Measurements from ENCODE around the gene MESD.
A peak's percentile ranks its signal among the peaks of the same experiment; 100 is the strongest.
"Not testable (repeated sequence)": the region's sequence is repeated elsewhere in the genome, so short reads cannot be mapped to it uniquely, and the experiment has no call there.

The MESD gene

DNA sequence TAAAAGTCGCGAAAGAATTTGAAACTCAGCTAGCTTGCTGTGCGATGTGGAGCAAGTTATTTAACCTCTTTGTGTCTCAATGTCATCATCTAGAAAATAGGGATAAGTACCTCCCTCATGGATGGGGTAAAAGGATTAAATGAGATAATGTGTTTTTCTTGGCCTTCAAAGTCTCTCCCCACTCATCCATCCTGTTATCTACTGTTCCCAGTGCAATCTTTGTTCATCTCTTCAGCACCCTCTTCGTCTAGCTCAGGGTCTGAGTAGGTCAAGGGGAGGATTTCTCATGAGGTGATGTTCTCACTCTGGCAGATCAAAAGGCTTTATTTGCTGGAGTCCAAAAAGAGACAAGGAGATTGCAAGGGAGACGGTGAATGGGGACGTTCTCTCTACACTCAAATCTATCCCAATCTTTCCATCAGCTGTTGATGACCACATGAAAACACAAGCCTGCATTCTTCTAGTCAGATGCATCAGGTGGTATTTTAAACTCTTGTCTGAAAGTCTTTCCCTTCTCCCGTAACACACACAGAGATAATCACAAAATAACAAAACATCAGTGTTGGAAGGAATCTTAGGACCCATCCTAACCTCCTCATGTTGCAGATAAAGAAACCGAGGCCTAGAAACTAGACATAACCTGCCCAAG is 1.3 kb downstream of the MESD start:
- DNase-seq, result no peak

DNA sequence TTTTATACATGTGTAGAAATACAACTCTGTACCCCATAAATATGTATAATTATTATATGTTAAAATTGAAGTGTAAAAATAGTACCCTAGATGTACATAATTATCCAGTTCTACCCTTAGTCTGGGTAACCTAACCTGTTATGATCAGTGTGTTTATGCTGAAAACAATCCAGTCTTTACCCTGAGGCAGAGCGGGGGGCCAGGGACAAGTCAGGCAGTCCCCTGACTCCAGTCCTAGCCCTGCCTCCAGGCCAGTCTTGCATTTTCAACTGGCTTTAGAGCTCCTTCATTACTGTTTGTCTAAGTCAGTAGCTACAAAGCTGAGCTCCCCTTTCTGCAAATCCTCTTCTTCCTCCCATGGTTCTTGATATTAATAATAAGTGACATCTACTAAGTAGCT is 3.1 kb downstream of the MESD start:
- DNase-seq, result no peak

DNA sequence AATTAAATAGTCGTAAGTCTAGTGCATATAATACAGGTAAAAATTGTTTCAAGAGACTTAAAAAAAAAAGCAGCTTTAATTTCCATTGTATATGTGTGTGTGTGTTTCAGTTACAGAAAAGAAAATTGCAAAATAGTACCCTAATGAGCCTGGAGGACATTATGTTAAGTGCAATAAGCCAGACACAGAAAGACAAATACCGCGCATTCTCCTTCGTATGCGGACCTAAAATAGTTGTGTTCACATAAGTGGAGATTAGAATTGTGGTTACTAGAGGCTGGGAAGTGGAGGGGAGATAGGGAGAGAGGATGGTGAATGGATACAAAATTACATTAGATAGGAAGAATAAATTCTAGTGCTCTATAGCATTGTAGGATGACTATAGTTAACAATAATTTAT is 3.6 kb downstream of the MESD start:
- DNase-seq, result no peak

DNA sequence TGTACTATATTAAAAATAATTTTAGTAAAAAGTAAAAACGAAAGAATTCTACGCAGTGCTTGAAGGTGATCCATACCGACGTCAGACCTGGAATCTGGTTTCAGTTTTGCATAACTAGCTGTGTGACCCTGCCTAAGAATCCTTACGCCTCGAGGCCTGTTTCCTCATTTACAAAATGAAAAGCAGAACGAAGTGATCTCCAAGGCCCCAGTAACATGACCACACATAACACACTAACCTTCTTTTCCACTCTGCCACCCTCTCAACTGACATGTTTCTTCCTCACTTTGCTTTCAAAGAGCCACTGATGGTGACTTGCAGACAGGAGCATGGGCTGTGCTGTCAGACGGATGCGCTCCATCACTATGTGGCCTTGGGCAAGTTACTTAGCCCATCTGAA is 4.8 kb downstream of the MESD start:
- no peak for DNase-seq

DNA sequence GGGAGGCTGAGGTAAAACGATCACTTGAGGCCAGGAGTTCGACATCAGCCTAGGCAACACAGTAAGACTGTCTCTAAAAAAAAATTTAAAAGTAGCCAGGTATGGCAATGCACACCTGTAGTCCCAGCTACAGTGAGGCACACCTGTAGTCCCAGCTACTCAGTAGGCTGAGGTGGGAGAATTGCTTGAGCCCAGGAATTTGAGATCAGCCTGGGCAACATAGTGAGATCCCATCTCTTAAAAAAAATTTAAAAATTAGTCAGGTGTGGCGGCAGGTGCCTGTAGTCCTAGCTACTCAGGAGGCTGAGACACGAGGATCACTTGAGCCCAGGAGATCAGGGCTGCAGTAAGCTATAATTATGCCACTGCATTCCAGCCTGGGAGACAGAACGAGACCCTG is 6.8 kb downstream of the MESD start:
- DNase-seq, result no peak

DNA sequence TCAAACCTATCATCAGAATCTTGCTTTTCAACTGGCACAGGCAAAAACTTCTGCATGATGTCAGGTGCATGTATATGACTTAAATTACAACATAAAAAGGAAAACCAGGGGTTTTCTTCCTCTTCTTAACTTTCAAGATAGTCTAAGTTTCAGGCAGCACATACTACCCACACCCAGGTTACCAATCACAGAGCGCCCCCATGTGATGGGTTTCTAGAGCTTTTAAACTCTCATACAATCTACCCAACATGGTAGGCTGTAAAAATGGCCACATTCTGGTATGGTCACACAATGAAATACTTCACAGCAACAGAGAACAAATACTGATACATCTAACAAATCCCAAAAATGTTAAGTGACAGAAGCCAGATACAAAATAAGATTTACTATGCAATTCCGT is 7.4 kb downstream of the MESD start:
- no peak for DNase-seq

DNA sequence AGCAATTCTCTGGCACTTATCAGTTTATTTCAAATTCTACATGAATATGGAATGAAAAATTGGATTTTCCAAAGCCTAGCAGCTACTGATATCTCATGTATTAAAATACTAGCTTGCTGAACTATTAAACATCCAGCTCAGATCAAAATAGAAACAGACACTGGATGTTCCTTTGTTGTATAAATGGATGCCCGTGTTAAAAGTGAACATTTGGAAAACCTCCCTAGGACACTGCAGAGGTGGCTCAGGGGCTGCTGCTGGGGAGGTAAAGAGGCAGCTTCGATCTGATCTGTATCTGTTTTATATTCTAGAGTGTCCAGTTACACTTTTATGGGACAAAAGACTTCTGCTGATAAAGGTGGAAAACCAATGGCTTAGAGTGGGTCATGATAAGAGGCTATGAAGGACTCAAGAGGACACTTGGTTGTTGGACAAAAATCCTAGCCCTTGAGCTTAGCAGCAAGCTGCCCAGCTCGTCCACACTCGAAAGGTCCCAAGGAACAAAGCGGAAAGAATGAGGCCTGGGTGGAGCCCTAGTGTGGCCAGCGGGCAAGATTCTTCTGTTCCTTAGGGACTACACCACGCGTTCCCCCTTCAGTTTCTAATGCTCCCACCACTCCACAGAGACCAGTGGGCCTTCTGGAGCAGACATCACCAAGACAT is 9.9 kb downstream of the MESD start:
- DNase-seq, result no peak

DNA sequence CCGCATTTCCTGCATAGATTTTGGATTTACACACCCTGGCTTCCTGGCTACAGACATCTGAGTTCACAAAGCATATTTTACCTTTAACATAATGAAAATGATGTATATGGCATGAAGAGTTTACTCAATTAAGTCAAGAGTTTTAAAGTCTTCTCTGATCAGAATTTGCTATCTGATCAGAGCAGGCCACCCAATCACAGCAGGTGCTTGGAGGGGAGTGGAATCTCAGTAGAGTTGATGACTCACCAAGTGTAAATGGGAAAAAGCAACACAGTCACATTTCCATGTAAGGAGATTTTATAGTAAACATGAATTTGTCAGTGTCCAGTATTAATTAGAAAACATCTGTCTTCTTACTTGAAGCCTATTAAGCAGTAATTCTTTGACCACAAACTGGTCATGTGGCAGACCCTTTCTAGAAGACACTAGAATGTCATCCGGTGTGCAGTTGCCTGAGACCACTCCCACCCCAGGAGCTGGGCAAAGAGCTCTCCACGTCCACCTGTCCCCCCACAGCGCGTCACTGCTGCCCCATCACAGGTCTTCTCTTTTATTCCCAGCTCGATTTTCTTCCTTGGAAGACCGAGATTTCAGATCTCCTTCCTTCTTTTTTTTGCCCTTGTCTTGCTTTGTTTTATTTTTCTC is 10.8 kb downstream of the MESD start:
- no peak for DNase-seq

DNA sequence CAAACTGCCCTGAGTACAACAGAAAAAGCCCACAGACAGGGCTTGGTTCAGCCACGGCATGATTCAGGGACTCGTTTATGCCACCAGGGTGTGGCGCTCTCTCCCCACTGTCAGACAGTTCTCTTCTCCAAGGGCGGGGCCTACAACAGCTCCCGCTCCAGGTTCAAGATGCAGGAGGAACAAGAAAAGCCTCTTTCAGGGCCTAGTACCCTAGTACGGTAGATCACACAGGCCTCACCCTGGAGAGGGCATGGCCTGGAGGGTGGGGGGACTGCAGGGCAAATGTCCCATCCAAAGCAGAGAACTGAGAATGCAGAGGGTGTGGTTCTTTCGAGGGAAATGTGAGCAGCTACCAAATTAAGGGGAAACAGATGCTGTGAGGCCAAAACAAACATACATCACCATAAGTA is 12.0 kb downstream of the MESD start:
- DNase-seq, result peak; percentile 36

DNA sequence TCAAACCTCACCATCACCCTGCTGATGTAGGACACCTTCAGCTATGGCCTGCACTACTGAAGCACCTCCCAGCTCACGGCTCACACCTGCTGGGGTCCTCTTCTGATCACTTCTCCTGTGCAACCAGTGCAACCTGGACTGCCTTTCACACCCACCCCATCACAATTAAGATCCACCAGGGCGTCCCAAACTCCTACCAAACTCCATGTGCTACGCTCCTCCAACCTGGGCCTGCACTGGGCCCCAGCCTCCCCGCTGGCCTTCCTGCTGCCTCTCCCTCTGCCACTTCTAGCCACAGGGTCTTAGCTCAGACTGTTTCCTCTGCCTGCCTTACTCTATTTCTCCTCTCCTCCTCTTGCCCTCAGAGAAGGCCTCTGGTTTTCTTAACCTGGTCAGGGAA is 12.8 kb downstream of the MESD start:
- DNase-seq, result no peak

DNA sequence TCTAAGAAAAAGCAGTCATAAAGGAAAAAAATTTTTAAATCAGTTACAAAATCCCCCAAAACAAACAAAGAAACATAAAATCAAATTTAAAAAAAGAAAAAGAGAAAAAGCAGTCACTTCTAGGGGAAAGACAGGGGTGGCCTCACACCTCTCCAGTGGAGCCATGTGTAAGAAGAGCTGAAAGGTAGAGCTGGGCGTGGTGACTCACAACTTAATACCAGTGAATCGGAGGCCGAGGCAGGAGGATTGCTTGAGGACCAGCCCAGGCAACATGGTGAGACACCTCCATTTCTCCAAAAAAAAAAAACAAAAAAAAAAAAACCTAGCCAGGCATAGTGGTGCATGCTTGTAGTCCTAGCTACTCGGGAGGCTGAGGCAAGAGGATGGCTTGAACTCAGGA is 14.7 kb downstream of the MESD start:
- DNase-seq, result no peak

DNA sequence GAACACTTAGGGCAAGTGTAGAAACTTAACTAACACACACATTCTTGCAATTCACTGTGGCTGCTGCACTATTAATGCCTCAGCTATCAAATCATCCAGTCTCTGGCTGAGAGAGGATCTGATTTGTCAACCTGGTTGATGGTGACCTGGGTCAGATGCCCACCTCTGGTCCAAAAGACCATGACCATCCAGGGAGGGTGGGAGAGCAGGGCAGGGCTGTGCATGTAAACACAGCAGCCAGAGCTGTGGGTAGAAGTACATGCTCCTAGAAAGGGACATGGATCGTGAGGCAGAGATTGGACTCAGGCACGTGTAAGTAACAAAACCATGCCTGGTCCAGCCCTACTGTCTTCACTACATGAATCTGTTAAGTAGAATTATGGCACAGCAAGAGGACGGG is 17.3 kb downstream of the MESD start:
- DNase-seq, result no peak

DNA sequence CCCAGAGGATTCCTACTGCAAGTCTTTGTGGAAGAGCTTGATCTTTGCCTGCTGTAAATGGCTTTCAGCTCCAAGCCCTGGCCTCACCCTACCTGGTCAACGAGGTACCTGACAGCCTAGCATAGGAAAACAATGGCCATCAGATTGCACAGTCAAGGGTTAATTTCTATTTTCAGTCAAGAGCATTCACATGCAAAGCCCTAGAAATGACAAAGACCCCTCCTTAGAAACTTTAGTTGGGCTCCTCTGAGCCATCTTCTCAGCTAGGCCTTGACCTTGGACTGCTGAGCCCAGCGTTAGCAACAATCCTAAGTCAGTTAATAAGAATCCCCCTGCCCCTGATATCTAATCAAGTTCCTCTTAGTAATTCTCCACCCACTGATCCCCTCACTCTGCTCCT is 18.5 kb downstream of the MESD start:
- DNase-seq, result no peak

DNA sequence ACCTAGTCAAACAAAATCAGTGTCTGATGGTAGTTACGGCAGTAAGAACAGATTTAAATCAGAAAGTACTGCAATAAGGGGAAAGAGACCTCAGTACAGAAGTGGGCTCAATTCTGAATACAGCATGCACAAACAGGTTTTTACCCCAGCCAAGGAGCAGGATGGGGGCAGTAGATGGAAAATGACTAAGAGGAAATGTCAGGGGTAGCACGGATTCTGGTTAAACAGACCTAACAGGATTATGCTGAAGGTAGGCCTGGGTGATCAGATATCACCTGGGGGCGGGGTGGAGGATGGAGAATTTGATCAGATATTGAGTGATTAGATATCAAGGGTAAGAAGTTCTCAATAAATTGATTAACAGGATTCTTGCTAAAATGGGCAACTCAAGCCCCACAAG is 19.0 kb downstream of the MESD start:
- DNase-seq, result no peak

DNA sequence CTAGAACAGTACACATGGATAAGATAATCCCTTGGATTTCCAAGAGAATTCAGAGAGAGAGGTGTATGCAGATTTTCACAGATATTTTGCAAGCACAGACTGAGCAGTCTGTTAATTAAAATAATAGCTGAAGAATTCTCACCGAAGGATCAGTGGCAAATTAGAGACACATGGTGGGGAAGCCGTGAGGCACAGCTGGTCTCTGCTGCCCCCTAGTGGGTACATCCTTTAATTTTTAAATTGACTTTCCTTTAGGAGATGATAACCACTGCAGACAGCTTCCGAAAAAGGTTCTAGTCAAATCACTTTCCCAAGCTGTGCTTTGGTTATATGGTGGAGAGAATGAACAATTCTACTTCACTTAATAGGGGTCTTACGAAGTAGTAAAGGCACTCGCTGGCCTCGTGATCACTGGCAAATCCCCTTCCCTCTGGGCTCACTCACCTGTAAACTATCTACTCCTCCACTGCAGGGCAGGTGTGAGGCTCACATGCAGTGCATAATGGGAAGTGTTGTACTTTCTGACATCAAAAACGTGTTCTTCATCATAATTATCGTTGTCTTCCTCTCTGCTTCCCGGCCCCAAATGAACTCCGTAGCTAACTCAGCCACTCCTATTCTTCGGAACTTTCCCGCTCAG is 19.5 kb downstream of the MESD start:
- peak; percentile 72 for DNase-seq

DNA sequence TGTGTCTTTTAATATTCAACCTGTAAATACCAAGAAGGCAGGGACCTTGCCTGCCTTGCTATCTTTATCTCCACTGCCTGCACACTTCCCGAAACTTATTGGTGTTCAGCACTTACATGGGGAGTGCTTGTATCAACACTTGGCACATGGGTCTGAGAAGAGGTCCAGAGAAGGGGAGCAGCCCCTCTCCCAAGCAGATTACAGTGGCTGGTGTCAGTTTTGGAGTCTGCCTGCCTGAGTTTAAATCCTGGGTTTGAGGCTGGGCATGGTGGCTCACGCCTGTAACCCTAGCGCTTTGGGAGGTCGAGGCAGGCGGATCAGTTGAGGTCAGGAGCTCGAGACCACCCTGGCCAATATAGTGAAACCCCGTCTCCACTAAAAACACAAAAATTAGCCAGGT is 20.3 kb downstream of the MESD start:
- no peak for DNase-seq

DNA sequence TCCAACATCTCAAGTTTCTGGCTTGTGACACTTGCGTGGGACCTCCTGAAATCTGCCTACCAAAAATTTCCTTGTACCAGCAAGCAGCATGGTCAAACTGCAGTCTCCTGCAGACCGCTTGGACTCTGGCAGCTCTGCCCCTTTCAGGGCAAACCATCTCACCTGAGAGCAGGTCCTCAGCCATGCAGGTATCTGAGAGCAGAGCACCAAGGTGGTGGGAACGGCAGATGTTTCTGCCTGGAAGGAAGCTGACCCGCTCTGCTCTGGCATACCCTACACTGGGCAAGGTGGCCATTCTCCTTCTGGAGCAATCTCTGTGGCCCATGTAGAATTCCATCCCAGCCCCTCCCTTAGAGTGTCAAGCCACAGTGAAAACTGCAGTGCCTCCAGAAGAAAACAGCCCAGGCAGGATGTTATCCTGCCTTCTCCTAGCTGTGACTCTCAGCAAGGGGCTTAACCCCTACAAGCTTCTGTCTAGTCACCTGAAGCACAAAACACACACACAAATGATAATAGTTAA is 21.6 kb downstream of the MESD start:
- no peak for DNase-seq

DNA sequence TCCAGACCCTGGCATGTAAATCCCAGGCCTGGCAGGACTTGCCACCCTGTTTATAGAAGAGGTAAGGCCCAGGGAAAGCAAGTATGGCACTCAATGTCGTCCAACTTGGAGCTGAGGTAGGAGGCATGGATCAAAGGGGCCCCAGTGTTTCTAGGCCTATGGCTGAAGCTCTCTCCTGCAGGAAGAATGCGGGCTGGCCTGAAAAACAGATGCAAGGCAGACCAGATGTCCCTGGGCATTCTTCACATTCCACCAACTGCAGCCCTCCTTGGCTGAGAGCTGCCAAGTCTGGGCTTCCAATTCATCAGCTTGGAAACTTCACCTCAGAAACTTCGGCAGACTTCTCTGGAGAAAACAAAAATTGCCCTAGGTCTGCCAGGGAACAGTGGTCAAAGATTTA is 22.2 kb downstream of the MESD start:
- no peak for DNase-seq

DNA sequence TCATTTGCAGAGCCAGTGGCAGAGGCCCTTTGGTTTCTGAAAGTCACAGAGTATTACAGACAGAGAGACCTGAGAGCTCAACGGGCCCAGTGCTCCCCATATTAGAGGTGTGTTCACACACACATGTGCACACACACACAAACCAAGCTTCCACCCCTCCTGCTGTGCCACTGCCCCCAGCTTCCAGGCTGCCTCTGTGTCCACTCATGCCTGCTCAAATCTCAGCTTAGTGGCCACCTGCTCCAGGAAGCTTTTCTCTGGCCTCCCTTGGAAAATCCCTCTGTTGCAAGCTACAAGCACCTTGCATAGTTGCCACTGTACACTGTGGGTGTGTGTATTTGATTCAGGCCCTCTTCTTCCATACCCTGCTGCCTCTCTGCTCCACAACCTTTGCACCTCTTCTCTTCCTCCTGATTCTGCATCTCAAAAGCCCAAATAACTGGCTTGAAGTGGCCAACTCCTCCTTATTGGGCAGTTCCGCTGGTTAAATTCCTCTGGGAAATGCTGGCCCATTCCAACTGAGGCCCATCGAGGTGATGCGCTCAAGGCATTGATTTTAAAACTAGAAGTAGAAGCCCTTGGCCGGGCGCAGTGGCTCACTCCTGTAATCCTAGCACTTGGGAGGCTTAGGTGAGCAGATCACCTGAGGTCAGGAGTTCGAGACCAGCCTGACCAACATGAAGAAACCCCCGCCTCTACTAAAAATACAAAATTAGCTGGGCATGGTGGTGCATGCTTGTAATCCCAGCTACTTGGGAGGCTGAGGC is 23.0 kb downstream of the MESD start:
- DNase-seq, result no peak

DNA sequence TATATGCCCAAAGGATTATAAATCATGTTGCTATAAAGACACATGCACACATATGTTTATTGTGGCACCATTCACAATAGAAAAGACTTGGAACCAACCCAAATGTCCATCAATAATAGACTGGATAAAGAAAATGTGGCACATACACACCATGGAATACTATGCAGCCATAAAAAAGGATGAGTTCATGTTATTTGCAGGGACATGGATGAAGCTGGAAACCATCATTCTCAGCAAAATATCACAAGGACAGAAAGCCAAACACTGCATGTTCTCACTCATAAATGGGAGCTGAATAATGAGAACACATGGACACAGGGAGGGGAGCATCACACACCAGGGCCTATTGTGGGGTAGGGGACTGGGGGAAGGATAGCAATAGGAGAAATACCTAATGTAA is 24.2 kb downstream of the MESD start:
- DNase-seq, result not testable (repeated sequence)

DNA sequence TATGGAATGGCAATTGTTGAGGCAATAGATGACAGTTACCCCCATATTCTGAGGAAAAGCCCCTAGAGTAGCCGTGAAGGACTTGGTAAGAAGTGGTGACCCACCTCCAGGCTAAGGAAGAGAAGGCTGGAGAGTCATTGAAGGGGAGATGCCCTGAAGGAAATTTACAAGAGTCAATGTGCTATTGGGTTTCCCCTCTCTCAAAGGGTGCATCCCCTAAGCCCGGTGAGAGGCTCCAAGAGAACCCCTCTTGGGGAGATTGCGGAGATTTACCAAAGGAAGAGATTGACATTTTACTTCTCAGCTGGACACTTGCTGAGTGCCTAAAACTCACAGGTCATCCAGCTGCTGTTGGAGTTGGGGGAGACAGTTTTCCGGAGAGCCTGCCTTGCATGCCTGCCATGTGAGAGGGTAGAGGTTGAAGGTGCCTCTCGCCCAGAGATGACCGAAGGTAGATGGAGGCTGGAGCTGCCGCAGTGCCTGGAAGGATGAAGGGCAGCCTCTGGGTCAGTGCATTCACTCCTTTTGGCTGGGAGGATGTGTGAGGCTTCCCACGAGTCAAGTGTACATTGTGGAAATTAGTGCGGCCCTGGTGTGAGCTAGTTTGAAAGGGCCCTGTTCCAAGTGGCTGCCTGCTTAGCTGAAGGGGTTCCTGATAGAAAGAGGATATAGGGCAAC is 30.7 kb downstream of the MESD start:
- no peak for DNase-seq

DNA sequence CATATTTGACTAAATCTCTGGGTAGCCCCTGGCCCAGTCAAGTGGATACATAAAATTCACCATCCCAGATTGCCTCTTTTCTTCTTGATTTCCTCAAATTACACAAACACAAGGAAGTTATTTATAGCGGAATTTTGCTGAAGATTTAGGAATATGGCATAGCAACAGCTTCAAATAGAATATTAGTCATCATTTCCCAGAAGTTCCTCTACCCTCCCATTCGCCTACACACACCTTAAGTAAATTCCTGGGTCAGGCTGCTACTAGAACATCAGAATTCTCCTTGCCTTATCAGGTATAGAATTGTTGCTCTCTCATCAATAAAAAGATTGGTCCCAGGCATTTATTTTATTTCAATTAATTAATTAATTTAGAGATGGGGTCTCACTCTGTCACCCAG is 31.6 kb downstream of the MESD start:
- no peak for DNase-seq

DNA sequence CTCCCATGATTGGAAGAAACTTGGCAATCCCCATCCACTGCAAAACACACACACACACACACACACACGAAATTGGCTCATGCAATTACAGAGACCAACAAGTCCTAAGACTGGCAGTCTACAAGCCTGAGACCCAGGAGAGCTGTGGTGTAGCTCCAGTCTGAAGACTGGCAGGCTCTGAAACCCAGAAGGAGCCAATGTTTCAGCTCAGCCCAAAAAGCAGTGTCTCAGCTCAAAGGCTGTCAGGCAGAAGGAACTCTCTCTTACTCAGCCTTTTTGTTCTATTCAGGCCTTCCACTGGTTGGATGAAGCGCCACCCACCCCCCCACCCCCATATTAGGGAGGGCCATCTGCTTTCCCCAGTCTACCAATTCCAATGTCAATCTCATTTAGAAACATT is 32.1 kb downstream of the MESD start:
- no peak for DNase-seq

Measured in stimulated activated CD4-positive, alpha-beta T cell treated with anti-CD3 and anti-CD28 coated beads, Interleukin-4, amount 100 ng/mL, for 24 hours (primary cell).